Nephron (organoid): ENCODE results near the gene MYOM3.

Source experiments
- H3K27ac Mint-ChIP-seq, 3 experiments: 2 replicates each; pipeline ENCODE4 v1.8.0; 2020; ENCODE audit warnings: mixed read lengths in 3 of 3, mild to moderate bottlenecking in 2 of 3, moderate library complexity in 1 of 3
- H3K27me3 Mint-ChIP-seq: 2 replicates; pipeline ENCODE4 v1.8.0; 2021; ENCODE audit warnings: low read depth, mild to moderate bottlenecking, moderate library complexity, mixed read lengths
- H3K36me3 Mint-ChIP-seq: 2 replicates; pipeline ENCODE4 v1.8.0; 2020; ENCODE audit warnings: low read depth, mixed read lengths
- H3K4me1 Mint-ChIP-seq: 2 replicates; pipeline ENCODE4 v1.8.0; 2020; ENCODE audit warnings: mixed read lengths
- H3K4me3 Mint-ChIP-seq, 3 experiments: 2 replicates each; pipeline ENCODE4 v1.8.0; 2020; ENCODE audit warnings: mild to moderate bottlenecking in 3 of 3, mixed read lengths in 3 of 3, moderate library complexity in 2 of 3
- H3K9me3 Mint-ChIP-seq: 2 replicates; pipeline ENCODE4 v1.8.0; 2020; ENCODE audit warnings: mixed read lengths
- CTCF ChIP-seq, 3 experiments: fragments of 200-600 bp; sonication (generic); IDR thresholded peaks; one replicate each; pipeline ENCODE4 v1.5.0; 2021; ENCODE audit warnings: antibody characterized with exemption in 3 of 3; ENCODE audit not compliant: unreplicated experiment in 3 of 3

The MYOM3 gene

GRCh38 chr1:24091971-24092482, 19.9 kb downstream of the MYOM3 start:
- no peaks in the 10 kb centered on the region for H3K9me3 Mint-ChIP-seq
- no peak overlapping the region for H3K4me3 Mint-ChIP-seq
- no peak for TF ChIP-seq CTCF (IDR thresholded peaks at IDR 0.05; ENCODE audit: unreplicated experiment in 3 of 3)
- peaks cover 4% of the 10 kb centered on the region for H3K36me3 Mint-ChIP-seq
- H3K27me3 Mint-ChIP-seq: peaks cover 18% of the 10 kb centered on the region
- H3K4me1 Mint-ChIP-seq: peaks cover 26% of the 10 kb centered on the region
- H3K27ac Mint-ChIP-seq: no peak overlapping the region

- H3K4me3 Mint-ChIP-seq: no peak overlapping the region
- H3K4me1 Mint-ChIP-seq: peaks cover 20% of the 10 kb centered on the region
These were observed 21.2 kb downstream of the MYOM3 start for GRCh38 chr1:24090736-24091135.

GRCh38 chr1:24089743-24090555, 22.0 kb downstream of the MYOM3 start:
- no peak for TF ChIP-seq CTCF (IDR thresholded peaks at IDR 0.05; ENCODE audit: unreplicated experiment in 3 of 3)
- peaks cover 18% of the 10 kb centered on the region for H3K27me3 Mint-ChIP-seq
- H3K9me3 Mint-ChIP-seq: no peaks in the 10 kb centered on the region
- no peak overlapping the region for H3K27ac Mint-ChIP-seq
- H3K4me1 Mint-ChIP-seq: peaks cover 16% of the 10 kb centered on the region
- H3K36me3 Mint-ChIP-seq: peaks cover 13% of the 10 kb centered on the region
- H3K4me3 Mint-ChIP-seq: no peak overlapping the region

More at GRCh38 chr1:24090736-24091135, 21.2 kb downstream of the MYOM3 start:
- peaks cover 18% of the 10 kb centered on the region for H3K27me3 Mint-ChIP-seq
- H3K9me3 Mint-ChIP-seq: no peaks in the 10 kb centered on the region
- no peak overlapping the region for H3K27ac Mint-ChIP-seq
- no peak for TF ChIP-seq CTCF (IDR thresholded peaks at IDR 0.05; ENCODE audit: unreplicated experiment in 3 of 3)
- peaks cover 6% of the 10 kb centered on the region for H3K36me3 Mint-ChIP-seq

GRCh38 chr1:24089027-24089742, 22.8 kb downstream of the MYOM3 start:
- no peak overlapping the region for H3K4me3 Mint-ChIP-seq
- H3K36me3 Mint-ChIP-seq: peaks cover 12% of the 10 kb centered on the region
- no peak overlapping the region for H3K27ac Mint-ChIP-seq
- no peaks in the 10 kb centered on the region for H3K9me3 Mint-ChIP-seq
- peaks cover 12% of the 10 kb centered on the region for H3K4me1 Mint-ChIP-seq
- peaks cover 18% of the 10 kb centered on the region for H3K27me3 Mint-ChIP-seq
- TF ChIP-seq CTCF (IDR thresholded peaks at IDR 0.05; ENCODE audit: unreplicated experiment in 3 of 3): no peak

GRCh38 chr1:24086466-24086865, 25.5 kb downstream of the MYOM3 start:
- TF ChIP-seq CTCF (IDR thresholded peaks at IDR 0.05; ENCODE audit: unreplicated experiment in 3 of 3): no peak
- no peaks in the 10 kb centered on the region for H3K9me3 Mint-ChIP-seq
- peaks cover 12% of the 10 kb centered on the region for H3K36me3 Mint-ChIP-seq
- peaks cover 12% of the 10 kb centered on the region for H3K4me1 Mint-ChIP-seq
- no peak overlapping the region for H3K27ac Mint-ChIP-seq
- H3K4me3 Mint-ChIP-seq: no peak overlapping the region
- H3K27me3 Mint-ChIP-seq: peaks cover 14% of the 10 kb centered on the region
